Natural killer cell (primary cell): ENCODE measurements around the gene LEFTY1. TPM values are rescaled to one million over a fixed set of nuclear protein-coding genes. Genes with fewer than 3 reads are reported as not detected.

ENCODE experiments used
- ATAC-seq, 3 donors: fragments of 150-1000 bp in 2 of 3; fragments of 200-7000 bp in 1 of 3; cut with Tn5 transposase; 1 replicate in 1 of 3; 2 replicates in 2 of 3; pipeline ENCODE4 v1.10.0; 2021; ENCODE audit warnings: mild to moderate bottlenecking in 2 of 3, moderate library complexity in 2 of 3
- DNase-seq, 2 donors: peaks; one replicate each; pipeline versions ENCODE4 v3.0.0 to v3.0.0-alpha.2; 2013 to 2021; ENCODE audit warnings: mixed read lengths in 1 of 2
- H3K27ac ChIP-seq: one replicate; pipeline ENCODE4 v1.5.1; 2013; ENCODE audit warnings: mild to moderate bottlenecking, low read length
- H3K27me3 ChIP-seq: one replicate; pipeline ENCODE4 v1.6.1; 2013; ENCODE audit warnings: low read length; ENCODE audit not compliant: control insufficient read depth, insufficient read depth
- H3K36me3 ChIP-seq: one replicate; pipeline ENCODE4 v1.6.1; 2013; ENCODE audit warnings: low read length; ENCODE audit not compliant: control insufficient read depth, insufficient read depth
- H3K4me1 ChIP-seq: one replicate; pipeline ENCODE4 v1.6.1; 2013; ENCODE audit warnings: low read length; ENCODE audit not compliant: control insufficient read depth, insufficient read depth
- H3K4me3 ChIP-seq: one replicate; pipeline ENCODE4 v1.5.1; 2013; ENCODE audit warnings: low read length
- H3K9me3 ChIP-seq: one replicate; pipeline ENCODE4 v1.6.1; 2013; ENCODE audit warnings: low read length; ENCODE audit not compliant: control insufficient read depth, insufficient read depth
- H3K27ac Mint-ChIP-seq, 2 donors: one replicate each; pipeline ENCODE4 v1.8.0; 2022; ENCODE audit warnings: mild to moderate bottlenecking in 2 of 2, mixed read lengths in 2 of 2, moderate library complexity in 1 of 2
- H3K27me3 Mint-ChIP-seq, 2 donors: one replicate each; pipeline ENCODE4 v1.8.0; 2022; ENCODE audit warnings: low read depth in 2 of 2, mixed read lengths in 2 of 2
- H3K36me3 Mint-ChIP-seq: one replicate; pipeline ENCODE4 v1.8.0; 2022; ENCODE audit warnings: mixed read lengths
- H3K4me1 Mint-ChIP-seq, 2 donors: one replicate each; pipeline ENCODE4 v1.8.0; 2022; ENCODE audit warnings: mixed read lengths in 2 of 2
- H3K4me3 Mint-ChIP-seq: one replicate; pipeline ENCODE4 v1.8.0; 2022; ENCODE audit warnings: mild to moderate bottlenecking, moderate library complexity, mixed read lengths
- H3K9me3 Mint-ChIP-seq, 2 donors: one replicate each; pipeline ENCODE4 v1.8.0; 2022; ENCODE audit warnings: mixed read lengths in 2 of 2
- CTCF ChIP-seq: fragments of 200-600 bp; IDR thresholded peaks from one replicate; pipeline ENCODE4 v1.8.0; 2022; ENCODE audit warnings: antibody characterized with exemption
- WGBS: methylation state at CpG from one replicate; pipeline ENCODE4 v1.1.7; 2013; ENCODE audit warnings: missing lambda C conversion rate; ENCODE audit not compliant: insufficient coverage; 5-methylcytosine and 5-hydroxymethylcytosine counted together
- intact Hi-C: fragments of 100-400 bp; cut with micrococcal nuclease; formaldehyde crosslinking; loops from one replicate; pipeline ENCODE4 v1.14.2; 2022
- total RNA-seq, 4 donors: library from RNA; stranded (reverse); fragments of 120-200 nt in 1 of 4; gene quantifications; one replicate each; pipeline versions ENCODE4 v1.2.3 to v1.2.4, GENCODE V29; 2013 to 2022

LEFTY1 gene
- total RNA-seq, 3 donors from 2014 or later (not counting 1 experiment from before 2014, with no cell fraction given) = not detected

DNA sequence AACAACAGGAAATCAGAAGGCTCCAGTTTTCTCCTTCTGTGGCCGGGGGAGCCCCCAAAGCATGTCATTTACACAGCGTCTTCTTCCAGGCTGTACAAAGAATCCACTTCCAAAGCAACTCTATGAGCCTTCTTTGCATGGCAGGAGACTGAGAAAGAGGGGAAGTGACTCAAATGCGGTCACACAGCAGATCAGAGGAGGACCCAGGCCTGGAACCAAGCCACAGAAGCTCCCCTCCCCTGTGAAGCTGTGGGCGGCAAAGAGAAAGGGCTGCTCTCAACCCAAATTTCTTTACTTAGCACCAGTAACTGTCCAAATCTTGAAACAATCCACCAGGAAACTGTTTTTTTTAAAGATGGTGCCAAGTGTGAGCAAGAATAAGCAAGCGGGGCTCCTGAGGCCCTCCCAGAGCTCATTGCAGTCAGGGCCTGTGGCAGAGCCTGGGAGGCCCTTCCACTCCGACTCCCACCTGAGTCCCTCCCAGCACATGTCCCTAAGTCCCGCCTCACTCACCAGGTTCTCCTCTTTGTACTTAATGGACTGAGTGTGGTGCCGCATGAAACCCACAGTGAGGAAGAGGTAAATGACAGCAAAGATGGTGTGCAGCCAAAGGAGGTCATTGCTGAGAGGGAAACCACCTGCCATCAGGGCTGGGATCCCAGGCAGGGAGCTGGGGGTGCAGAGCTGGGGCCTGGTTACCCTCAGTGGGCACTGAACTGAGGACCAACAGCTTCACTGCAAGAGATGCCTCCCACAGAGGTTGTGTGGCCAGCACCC, 22.7 kb downstream of the LEFTY1 start:
- Mint-ChIP-seq H3K4me3 (peak overlapping the region; percentile 19), H3K27me3 (no peaks in the 10 kb centered on the region), H3K9me3 (no peaks in the 10 kb centered on the region), H3K36me3 (no peaks in the 10 kb centered on the region), H3K27ac (peak overlapping the region; percentile 57 to 86), H3K4me1 (peaks cover 26 to 32% of the 10 kb centered on the region in 2 donors)
- Histone ChIP-seq H3K4me1 (peaks cover 29% of the 10 kb centered on the region), H3K36me3 (peaks cover 79% of the 10 kb centered on the region), H3K27me3 (no peaks in the 10 kb centered on the region), H3K4me3 (no peak overlapping the region), H3K27ac (no peak overlapping the region), H3K9me3 (no peaks in the 10 kb centered on the region)
- intact Hi-C loops = loop anchor here (2.0 kb wide), 1 partner anchor 15 kb away; no protein-coding TSS in a partner anchor
- TF ChIP-seq CTCF = no peak
- peak in 1 of 2 donors; percentile 83 for DNase-seq
- WGBS = 44% methylated on average over 8 of the region's 8 CpGs
- peak; percentile 71 to 90 (median 87) for ATAC-seq

DNA sequence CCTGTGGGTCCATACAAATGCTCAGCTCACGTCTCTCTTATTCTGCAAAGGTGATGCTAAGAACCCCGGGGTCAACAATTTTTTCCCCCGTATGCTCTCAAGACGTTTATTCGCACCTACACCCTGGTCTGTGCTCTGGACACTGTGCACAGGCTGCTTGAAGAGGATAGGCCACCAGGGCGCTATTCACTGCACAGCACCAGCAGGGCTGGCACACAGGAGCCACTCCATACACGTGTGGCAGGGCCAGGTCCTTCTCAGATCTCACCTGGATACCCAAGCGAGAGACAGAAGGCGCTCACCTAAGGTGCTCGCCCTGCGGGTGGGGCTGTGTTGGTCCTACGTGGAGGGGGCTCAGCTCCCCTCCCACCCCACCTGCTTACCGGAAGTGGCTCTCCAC, 23.4 kb downstream of the LEFTY1 start:
- peaks cover 3% of the 10 kb centered on the region for H3K36me3 Mint-ChIP-seq
- H3K9me3 ChIP-seq = no peaks in the 10 kb centered on the region
- H3K27ac Mint-ChIP-seq = peak overlapping the region; percentile 57 to 86
- H3K4me1 Mint-ChIP-seq = peaks cover 19 to 29% of the 10 kb centered on the region in 2 donors
- ATAC-seq = peak in 2 of 3 donors; percentile 13 to 17
- H3K4me3 ChIP-seq = no peak overlapping the region
- H3K9me3 Mint-ChIP-seq = no peaks in the 10 kb centered on the region
- no peak overlapping the region for H3K27ac ChIP-seq
- 75% methylated on average over 13 of the region's 13 CpGs for WGBS
- no peaks in the 10 kb centered on the region for H3K27me3 Mint-ChIP-seq
- no peak for TF ChIP-seq CTCF
- H3K4me3 Mint-ChIP-seq = no peak overlapping the region
- H3K27me3 ChIP-seq = no peaks in the 10 kb centered on the region
- no peak for DNase-seq
- peaks cover 80% of the 10 kb centered on the region for H3K36me3 ChIP-seq
- H3K4me1 ChIP-seq = peaks cover 22% of the 10 kb centered on the region
- intact Hi-C loops = no loop called here

- no peak for ATAC-seq
- no peaks in the 10 kb centered on the region for H3K9me3 ChIP-seq
- H3K4me3 Mint-ChIP-seq = no peak overlapping the region
- intact Hi-C loops = no loop called here
- H3K4me1 ChIP-seq = peaks cover 22% of the 10 kb centered on the region
- DNase-seq = no peak
- no peaks in the 10 kb centered on the region for H3K27me3 ChIP-seq
- H3K36me3 Mint-ChIP-seq = peaks cover 13% of the 10 kb centered on the region
- H3K36me3 ChIP-seq = peaks cover 83% of the 10 kb centered on the region
- H3K27me3 Mint-ChIP-seq = no peaks in the 10 kb centered on the region
- H3K9me3 Mint-ChIP-seq = no peaks in the 10 kb centered on the region
- H3K4me1 Mint-ChIP-seq = peaks cover 19 to 29% of the 10 kb centered on the region in 2 donors
- H3K27ac ChIP-seq = no peak overlapping the region
- H3K27ac Mint-ChIP-seq = no peak overlapping the region
- 97% methylated on average over 5 of the region's 5 CpGs for WGBS
- TF ChIP-seq CTCF = no peak
- no peak overlapping the region for H3K4me3 ChIP-seq
Observed at GRCh38 chr1:225863167-225863566, 25.8 kb downstream of the LEFTY1 start.

DNA sequence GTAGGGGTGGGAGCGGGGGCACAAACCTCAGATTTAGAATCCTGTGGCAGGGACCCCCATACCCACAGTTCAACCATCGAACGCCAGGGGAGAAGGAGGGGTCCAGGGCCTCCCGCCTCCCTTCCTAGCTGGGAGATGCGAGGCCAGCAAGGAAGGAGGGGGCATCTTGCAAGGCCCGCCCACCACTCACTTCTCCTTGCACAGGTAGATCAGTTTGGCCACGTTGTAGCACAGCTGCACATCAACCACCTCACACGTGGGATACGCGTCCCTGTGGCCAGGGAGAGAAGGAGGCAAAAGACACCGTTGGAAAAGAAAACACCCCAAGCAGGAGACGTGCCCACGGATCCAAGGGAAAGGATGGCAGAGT, 26.4 kb downstream of the LEFTY1 start:
- H3K27me3 Mint-ChIP-seq = no peaks in the 10 kb centered on the region
- H3K36me3 Mint-ChIP-seq = peaks cover 19% of the 10 kb centered on the region
- peaks cover 79% of the 10 kb centered on the region for H3K36me3 ChIP-seq
- TF ChIP-seq CTCF = no peak
- no peak overlapping the region for H3K27ac ChIP-seq
- H3K4me1 Mint-ChIP-seq = peaks cover 19 to 26% of the 10 kb centered on the region in 2 donors
- ATAC-seq (no peak), DNase-seq (no peak)
- WGBS = 88% methylated on average over 13 of the region's 13 CpGs
- intact Hi-C loops = no loop called here
- H3K27ac Mint-ChIP-seq = no peak overlapping the region
- peaks cover 22% of the 10 kb centered on the region for H3K4me1 ChIP-seq
- no peaks in the 10 kb centered on the region for H3K27me3 ChIP-seq
- no peaks in the 10 kb centered on the region for H3K9me3 Mint-ChIP-seq
- H3K9me3 ChIP-seq = no peaks in the 10 kb centered on the region
- H3K4me3 Mint-ChIP-seq = no peak overlapping the region
- no peak overlapping the region for H3K4me3 ChIP-seq
